HG03354 (cell line): ENCODE results near the gene CBX8.

Source experiments
- ATAC-seq: cut with Tn5 transposase; IDR thresholded peaks from one replicate; pipeline ENCODE4 v1.9.1; 2021; ENCODE audit warnings: mild to moderate bottlenecking; ENCODE audit not compliant: unreplicated experiment, poor library complexity, severe bottlenecking

The CBX8 gene

GRCh38 chr17:79742589-79742918 lies 54.3 kb downstream of the CBX8 start:
- ATAC-seq: no peak
